PC-9 (cell line): ENCODE results near the gene TMEM82. TPM values are rescaled to one million over a fixed set of nuclear protein-coding genes. Genes with fewer than 3 reads are reported as not detected.

Source experiments
- BruUV-seq: library from RNA; stranded (reverse); fragments of 400-500 nt; replicated peaks from 2 replicates; lab custom pipeline; 2021; lab: Mats Ljungman, UMichigan
- CTCF ChIA-PET: fragments of 300-600 bp; sonication (Branson Sonifier 250); formaldehyde crosslinking; loops from one replicate; lab custom pipeline; 2022; ENCODE audit warnings: antibody characterized with exemption; lab: Charles Lee
- POLR2A ChIA-PET: fragments of 300-600 bp; sonication (Branson Sonifier 250); formaldehyde crosslinking; loops from one replicate; lab custom pipeline; 2022; ENCODE audit warnings: antibody characterized with exemption; ENCODE audit not compliant: unreplicated experiment; lab: Charles Lee
- DNase-seq, 2 experiments: peaks; one replicate each; pipeline versions ENCODE4 v3.0.0 to v3.0.0-alpha.2; 2015 to 2022; ENCODE audit warnings: mixed read lengths in 1 of 2
- H2AFZ ChIP-seq: fragments of 200-600 bp; sonication (generic); 2 replicates; pipeline ENCODE4 v1.8.1; 2017; ENCODE audit warnings: antibody characterized with exemption
- H3F3A ChIP-seq: fragments of 200-600 bp; sonication (generic); 2 replicates; pipeline ENCODE4 v1.8.1; 2017; ENCODE audit warnings: antibody characterized with exemption, mild to moderate bottlenecking, low read depth; ENCODE audit not compliant: insufficient read depth
- H3K27ac ChIP-seq: fragments of 200-600 bp; sonication (generic); 2 replicates; pipeline ENCODE4 v1.6.1; 2016; ENCODE audit warnings: mixed run types
- H3K27me3 ChIP-seq: fragments of 200-600 bp; sonication (generic); 2 replicates; pipeline ENCODE4 v1.6.1; 2016; ENCODE audit warnings: low read depth, mixed run types; ENCODE audit not compliant: insufficient read depth
- H3K36me3 ChIP-seq: fragments of 200-600 bp; sonication (generic); 2 replicates; pipeline ENCODE4 v1.6.1; 2016; ENCODE audit warnings: low read depth, mixed run types
- H3K4me1 ChIP-seq: fragments of 200-600 bp; sonication (generic); replicated peaks from 2 replicates; pipeline ENCODE4 v1.6.1; 2016; ENCODE audit warnings: mixed run types; ENCODE audit not compliant: insufficient read depth
- H3K4me2 ChIP-seq: fragments of 200-600 bp; sonication (generic); 2 replicates; pipeline ENCODE4 v1.6.1; 2017; ENCODE audit warnings: mixed run types
- H3K4me3 ChIP-seq: fragments of 200-600 bp; sonication (generic); 2 replicates; pipeline ENCODE4 v1.6.1; 2016; ENCODE audit warnings: mixed run types
- H3K79me2 ChIP-seq: fragments of 200-600 bp; sonication (generic); 2 replicates; pipeline ENCODE4 v1.6.1; 2017; ENCODE audit warnings: low read depth, mixed run types
- H3K9me2 ChIP-seq: fragments of 200-600 bp; sonication (generic); 2 replicates; pipeline ENCODE4 v1.8.1; 2017; ENCODE audit warnings: mild to moderate bottlenecking; ENCODE audit not compliant: insufficient read depth
- H3K9me3 ChIP-seq: fragments of 200-600 bp; sonication (generic); 2 replicates; pipeline ENCODE4 v1.8.1; 2016; ENCODE audit warnings: low read depth; ENCODE audit not compliant: insufficient read depth
- H4K20me1 ChIP-seq: fragments of 200-600 bp; sonication (generic); 2 replicates; pipeline ENCODE4 v1.8.1; 2017; ENCODE audit not compliant: insufficient read depth
- EZH2 ChIP-seq: fragments of 200-600 bp; sonication (generic); IDR thresholded peaks from 2 replicates; pipeline ENCODE4 v1.8.0; 2017; ENCODE audit warnings: antibody characterized with exemption, low read depth
- intact Hi-C: fragments of 100-400 bp; cut with micrococcal nuclease; formaldehyde crosslinking; loops from one replicate; pipeline ENCODE4 v1.10.0; 2022; ENCODE audit not compliant: unreplicated experiment
- total RNA-seq: library from RNA; stranded (reverse); gene quantifications from 2 replicates; pipeline ENCODE4 v1.2.3, GENCODE V29; 2021
- TF ChIP-seq, protein P1 (sequence below): fragments of 200-600 bp; sonication (generic); conservative IDR thresholded peaks from 2 replicates; pipeline ENCODE4 v1.6.1; 2017; ENCODE audit warnings: mixed run types, antibody characterized with exemption, mild to moderate bottlenecking, moderate library complexity

Gene TMEM82
- total RNA-seq, 1 experiment from 2014 or later: not detected

DNA sequence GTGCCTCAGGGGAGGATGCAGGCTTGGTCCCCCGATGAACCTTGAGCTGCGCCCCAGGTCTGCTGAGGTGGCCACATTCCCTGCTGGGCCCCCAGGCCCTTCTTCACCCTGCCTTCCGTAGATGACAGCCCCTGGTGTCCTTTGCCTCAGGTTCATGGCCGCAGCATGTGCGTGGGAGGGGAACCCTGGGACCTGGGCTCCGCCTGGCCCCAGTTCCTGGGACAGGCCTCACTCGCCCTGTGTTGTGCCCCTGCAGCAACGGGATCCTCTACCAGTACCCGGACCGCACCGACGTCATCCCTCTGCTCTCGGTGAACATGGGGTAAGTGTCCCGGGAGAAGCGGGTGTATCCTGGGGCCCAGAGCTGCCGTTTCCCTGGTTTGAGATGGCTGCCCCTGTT is 11.4 kb upstream of the TMEM82 start:
- Histone ChIP-seq H3K4me1 (no peaks in the 10 kb centered on the region), H3K9me3 (no peaks in the 10 kb centered on the region), H3K9me2 (no peaks in the 10 kb centered on the region), H2AFZ (no peak overlapping the region), H3K27ac (no peak overlapping the region), H3K4me2 (no peak overlapping the region), H3K36me3 (no peaks in the 10 kb centered on the region), H3K4me3 (no peak overlapping the region), H3K27me3 (no peaks in the 10 kb centered on the region), H4K20me1 (no peaks in the 10 kb centered on the region), H3K79me2 (no peaks in the 10 kb centered on the region), H3F3A (no peaks in the 10 kb centered on the region)
- intact Hi-C loops: no loop called here
- no TSS peak for BruUV-seq
- POLR2A ChIA-PET: no interaction called here
- TF ChIP-seq, protein P1, sequence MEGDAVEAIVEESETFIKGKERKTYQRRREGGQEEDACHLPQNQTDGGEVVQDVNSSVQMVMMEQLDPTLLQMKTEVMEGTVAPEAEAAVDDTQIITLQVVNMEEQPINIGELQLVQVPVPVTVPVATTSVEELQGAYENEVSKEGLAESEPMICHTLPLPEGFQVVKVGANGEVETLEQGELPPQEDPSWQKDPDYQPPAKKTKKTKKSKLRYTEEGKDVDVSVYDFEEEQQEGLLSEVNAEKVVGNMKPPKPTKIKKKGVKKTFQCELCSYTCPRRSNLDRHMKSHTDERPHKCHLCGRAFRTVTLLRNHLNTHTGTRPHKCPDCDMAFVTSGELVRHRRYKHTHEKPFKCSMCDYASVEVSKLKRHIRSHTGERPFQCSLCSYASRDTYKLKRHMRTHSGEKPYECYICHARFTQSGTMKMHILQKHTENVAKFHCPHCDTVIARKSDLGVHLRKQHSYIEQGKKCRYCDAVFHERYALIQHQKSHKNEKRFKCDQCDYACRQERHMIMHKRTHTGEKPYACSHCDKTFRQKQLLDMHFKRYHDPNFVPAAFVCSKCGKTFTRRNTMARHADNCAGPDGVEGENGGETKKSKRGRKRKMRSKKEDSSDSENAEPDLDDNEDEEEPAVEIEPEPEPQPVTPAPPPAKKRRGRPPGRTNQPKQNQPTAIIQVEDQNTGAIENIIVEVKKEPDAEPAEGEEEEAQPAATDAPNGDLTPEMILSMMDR: no peak
- no peak for TF ChIP-seq EZH2
- CTCF ChIA-PET: no interaction called here
- DNase-seq: no peak

DNA sequence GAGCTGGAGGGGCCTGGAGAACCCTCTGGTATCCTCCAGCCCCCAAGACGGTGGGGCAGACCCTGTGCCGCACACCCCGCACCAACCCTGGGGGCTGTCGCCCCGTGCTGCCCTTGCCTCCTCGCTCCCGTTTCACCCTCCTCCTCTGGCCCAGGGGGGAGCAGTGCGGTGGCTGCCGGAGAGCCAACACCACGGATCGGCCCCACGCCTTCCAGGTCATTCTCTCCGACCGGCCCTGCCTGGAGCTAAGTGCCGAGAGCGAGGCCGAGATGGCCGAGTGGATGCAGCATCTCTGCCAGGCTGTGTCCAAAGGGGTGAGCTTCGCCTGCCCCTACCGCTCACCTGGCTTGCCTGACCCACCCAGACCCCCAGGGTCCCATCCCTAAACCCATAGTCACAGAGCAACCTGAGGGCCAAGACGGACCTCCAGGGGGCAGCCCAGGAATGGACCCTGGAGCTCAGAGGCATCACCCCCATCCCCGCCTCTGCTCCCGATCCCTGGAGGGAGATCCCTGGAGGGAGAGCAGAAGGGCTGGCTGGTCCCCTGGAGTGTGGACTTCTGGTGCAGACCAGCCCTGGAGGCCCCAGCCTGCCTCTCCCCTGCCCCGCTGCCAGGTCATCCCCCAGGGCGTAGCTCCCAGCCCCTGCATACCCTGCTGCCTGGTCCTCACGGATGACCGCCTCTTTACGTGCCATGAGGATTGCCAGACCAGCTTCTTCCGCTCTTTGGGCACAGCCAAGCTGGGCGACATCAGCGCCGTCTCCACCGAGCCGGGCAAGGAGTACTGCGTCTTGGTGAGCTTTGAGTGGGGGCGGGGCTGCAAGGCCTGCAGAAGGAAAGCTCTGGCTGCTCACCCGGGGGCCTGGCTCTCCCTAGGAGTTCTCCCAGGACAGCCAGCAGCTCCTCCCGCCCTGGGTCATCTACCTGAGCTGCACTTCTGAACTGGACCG is 10.3 kb upstream of the TMEM82 start:
- no peak for DNase-seq
- Histone ChIP-seq H3F3A (no peaks in the 10 kb centered on the region), H3K4me2 (no peak overlapping the region), H3K27ac (no peak overlapping the region), H4K20me1 (no peaks in the 10 kb centered on the region), H3K9me2 (no peaks in the 10 kb centered on the region), H3K27me3 (no peaks in the 10 kb centered on the region), H3K9me3 (no peaks in the 10 kb centered on the region), H3K4me3 (no peak overlapping the region), H3K36me3 (no peaks in the 10 kb centered on the region), H3K79me2 (no peaks in the 10 kb centered on the region), H2AFZ (no peak overlapping the region), H3K4me1 (no peaks in the 10 kb centered on the region)
- ChIA-PET CTCF (interaction anchor here (1.0 kb wide), 1 partner anchor 76 kb away, joined by 3 read pairs; no protein-coding TSS in a partner anchor), POLR2A (no interaction called here)
- no TSS peak for BruUV-seq
- TF ChIP-seq, protein P1: no peak
- TF ChIP-seq EZH2: no peak
- intact Hi-C loops: no loop called here

DNA sequence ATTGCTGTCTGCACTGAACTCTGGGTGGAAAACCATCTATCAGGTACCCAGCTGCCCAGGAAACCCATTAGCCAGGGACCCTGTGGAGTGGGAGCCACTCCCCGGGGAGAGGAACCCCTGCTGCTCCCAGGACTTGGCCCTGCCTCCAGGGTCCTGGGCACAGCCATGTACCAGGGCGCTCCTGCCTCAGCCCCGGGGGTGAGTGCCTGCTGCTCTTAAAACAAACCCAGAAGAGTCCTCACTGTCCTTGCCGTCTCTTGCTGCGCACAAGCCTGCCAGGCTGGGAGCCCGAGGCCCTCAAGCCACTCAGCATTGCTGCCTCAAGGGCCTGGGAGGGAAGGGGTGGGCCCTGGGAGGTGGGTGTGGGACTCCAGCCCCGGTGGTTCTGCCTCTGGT is 9.6 kb upstream of the TMEM82 start:
- ChIA-PET CTCF (interaction anchor here (1.0 kb wide), 1 partner anchor 77 kb away, joined by 3 read pairs; no protein-coding TSS in a partner anchor), POLR2A (no interaction called here)
- Histone ChIP-seq H3K9me3 (no peaks in the 10 kb centered on the region), H3K4me3 (no peak overlapping the region), H3K4me2 (no peak overlapping the region), H2AFZ (no peak overlapping the region), H3K36me3 (no peaks in the 10 kb centered on the region), H3F3A (no peaks in the 10 kb centered on the region), H3K27me3 (no peaks in the 10 kb centered on the region), H3K9me2 (no peaks in the 10 kb centered on the region), H4K20me1 (no peaks in the 10 kb centered on the region), H3K79me2 (no peaks in the 10 kb centered on the region), H3K27ac (no peak overlapping the region), H3K4me1 (no peaks in the 10 kb centered on the region)
- DNase-seq: no peak
- TF ChIP-seq EZH2: no peak
- TF ChIP-seq, protein P1: no peak
- BruUV-seq: no TSS peak
- intact Hi-C loops: no loop called here
